Measurements from ENCODE around the gene MYO10.
"Not testable (repeated sequence)": the region's sequence is repeated elsewhere in the genome, so short reads cannot be mapped to it uniquely, and the experiment has no call there.

DNA sequence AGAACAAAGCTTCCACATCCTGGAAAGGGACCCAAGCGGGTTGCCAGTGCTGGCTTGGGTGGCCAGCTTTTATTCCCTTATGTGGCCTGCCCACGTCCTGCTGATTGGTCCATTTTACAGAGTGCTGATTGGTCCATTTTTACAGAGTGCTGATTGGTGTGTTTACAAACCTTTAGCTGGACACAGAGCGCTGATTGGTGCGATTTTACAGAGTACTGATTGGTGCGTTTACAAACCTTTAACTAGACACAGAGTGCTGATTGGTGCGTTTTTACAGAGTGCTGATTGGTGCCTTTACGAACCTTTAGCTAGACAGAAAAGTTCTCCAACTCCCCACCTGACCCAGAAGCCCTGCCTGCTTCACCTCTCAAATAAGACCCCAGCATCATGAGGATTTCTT, 49.2 kb upstream of the MYO10 start:
- TF ChIP-seq CTCF, POLR2A (IDR thresholded peaks at IDR 0.05): not testable (repeated sequence)
